NCI-H2081 treated with DMSO at 0.1 percent for 48 hours (cell line): ENCODE data around the gene SRGAP1.
A peak's percentile ranks its signal among the peaks of the same experiment; 100 is the strongest.
"Not testable (repeated sequence)": the region's sequence is repeated elsewhere in the genome, so short reads cannot be mapped to it uniquely, and the experiment has no call there.

Experiments used
- DNase-seq: peaks from one replicate; lab custom pipeline; 2025; lab: John Stamatoyannopoulos, UW

The SRGAP1 gene

DNA sequence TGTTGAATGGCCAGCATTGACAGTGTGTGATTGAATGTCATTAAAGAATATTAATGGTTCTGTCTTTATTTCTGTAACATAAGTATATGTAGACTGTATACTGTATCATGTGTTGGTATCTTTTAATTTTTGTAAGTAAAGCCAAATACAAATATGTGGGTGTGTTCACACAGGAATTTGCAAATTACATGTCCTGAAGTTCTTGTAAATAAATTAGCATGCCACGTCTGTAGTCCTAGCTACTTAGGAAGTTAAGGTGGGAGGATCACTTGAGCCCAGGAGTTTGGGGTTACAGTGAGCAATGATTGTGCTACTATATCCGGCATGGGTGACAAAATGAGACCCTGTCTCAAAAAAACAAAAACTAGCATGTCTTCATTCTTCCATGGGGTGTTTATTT is 278.5 kb downstream of the SRGAP1 start:
- DNase-seq = no peak

DNA sequence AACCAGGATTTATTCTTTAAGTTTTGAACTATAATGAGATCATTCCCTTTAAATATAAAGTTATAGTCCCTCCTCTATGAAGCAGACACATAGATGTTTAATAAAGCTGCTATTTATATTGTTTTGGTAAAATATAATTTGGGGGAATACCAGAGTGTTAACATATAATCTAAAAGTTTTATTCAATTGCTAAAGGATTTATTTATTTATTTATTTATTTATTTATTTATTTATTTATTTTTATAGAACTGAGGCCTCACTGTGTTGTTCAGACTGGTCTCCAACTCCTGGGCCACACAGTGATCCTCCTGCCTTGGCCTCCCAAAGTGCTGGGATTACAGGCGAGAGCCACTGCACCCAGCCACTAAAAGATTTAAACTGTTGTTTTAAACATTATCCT is 278.9 kb downstream of the SRGAP1 start:
- DNase-seq = no peak

DNA sequence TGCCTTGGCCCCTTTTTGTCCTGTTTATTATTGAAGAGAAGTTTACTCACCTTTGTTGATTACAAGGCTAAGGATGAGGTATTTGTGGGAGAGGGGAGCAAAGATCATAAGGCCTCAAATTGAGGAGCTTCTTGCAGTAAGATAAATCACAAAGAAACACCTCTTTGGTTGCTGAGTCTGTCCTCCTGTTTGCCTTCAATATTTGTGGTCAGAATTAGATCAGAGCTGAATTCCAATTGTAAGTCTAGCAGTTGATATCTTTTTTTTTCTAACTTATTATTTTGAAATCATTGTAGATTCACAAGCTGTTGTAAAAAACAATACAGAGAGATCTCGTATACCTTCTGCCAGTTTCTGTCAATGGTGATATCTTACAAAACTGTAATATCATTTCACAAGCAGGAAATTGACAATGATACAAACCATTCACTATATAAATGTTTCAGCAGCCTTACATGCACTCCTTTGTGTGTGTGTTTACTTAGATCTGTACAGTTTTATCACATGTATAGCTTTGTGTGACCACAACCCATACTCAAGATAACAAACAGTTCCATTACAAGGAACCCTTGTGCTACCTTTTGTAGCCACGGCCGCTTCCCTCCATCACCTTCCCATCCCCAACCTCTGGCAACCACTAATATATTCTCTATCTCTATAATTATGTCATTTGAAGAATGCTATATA is 280.2 kb downstream of the SRGAP1 start:
- DNase-seq = no peak

DNA sequence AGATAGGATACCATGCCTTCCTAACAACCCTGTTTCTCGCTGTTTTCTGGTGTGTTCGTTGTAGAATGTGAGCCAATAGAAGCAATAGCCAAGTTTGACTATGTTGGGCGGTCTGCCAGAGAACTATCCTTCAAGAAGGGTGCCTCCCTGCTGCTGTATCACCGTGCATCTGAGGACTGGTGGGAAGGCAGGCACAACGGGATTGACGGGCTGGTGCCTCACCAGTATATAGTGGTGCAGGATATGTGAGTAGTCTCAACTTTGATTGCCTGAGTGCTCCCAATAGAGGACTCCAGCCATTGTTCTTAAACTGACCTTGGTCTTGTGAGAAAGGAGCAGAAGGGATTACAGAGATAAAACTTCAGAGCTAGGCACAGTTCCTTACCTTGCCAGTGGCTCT is 281.4 kb downstream of the SRGAP1 start:
- DNase-seq = no peak

DNA sequence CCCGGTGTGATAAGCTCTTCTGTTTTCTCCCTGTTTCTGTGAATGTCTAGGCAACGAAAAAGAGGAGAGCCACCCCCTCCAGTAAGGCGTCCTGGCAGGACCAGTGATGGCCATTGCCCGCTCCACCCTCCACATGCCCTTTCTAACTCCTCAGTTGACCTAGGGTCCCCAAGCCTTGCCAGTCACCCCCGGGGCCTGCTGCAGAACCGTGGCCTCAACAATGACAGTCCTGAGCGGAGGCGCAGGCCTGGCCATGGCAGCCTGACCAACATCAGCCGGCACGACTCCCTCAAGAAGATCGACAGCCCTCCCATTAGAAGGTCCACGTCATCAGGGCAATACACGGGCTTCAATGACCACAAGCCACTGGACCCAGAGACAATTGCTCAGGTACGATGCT is 283.3 kb downstream of the SRGAP1 start:
- DNase-seq = no peak

DNA sequence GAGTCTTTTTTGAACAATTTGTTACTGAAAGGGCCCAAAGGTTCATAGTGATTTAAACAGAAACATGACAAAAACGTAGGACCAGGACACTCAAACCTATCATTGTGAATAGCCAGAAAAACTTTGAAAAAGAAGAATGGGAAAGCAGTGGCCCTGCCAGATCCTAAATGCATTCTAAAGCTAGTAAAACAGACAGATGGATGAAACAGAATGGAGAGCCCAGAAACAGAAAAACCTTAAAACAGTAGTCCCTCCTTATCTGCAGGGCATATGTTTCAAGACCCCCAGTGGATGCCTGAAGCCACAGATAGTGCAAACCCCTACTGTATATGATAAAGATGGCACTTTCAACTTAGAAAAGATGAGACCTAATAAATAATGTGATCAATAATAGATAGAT is 283.9 kb downstream of the SRGAP1 start:
- no peak for DNase-seq

DNA sequence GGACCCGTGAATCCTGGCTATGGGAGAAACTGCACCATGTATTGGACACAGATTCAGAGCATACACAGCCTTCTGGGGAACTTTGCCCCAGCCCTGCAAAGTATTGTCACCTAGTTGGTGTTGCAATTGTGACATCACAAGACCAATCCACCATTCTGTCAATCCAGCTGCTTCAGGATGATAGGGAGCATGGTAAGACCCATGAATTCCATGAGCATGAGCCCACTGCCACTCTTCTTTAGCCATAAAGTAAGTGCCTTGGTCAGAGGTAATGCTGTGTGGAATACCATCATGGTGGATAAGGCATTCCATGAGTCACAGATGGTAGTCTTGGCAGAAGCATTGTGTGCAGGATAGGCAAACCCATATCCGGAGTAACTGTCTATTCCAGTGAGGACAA is 286.0 kb downstream of the SRGAP1 start:
- DNase-seq = not testable (repeated sequence)

DNA sequence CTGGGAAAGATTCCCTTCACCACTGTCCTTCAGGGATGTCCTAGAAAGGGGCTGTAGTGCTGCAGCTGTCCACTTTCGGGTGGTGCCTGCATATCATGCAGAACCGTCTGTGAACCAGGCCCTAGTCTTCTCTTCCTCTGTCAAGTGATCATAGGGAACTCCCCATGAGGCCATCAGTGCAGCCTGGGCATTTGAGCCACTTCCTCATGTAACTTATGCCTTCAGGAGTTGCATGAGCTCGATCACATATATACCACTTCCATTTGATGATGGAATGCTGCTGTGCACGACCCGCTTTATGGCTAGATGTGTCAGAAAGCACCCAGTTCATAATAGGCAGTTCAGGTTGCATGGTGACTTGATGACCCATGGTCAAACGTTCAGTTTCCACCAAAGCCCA is 287.0 kb downstream of the SRGAP1 start:
- not testable (repeated sequence) for DNase-seq

DNA sequence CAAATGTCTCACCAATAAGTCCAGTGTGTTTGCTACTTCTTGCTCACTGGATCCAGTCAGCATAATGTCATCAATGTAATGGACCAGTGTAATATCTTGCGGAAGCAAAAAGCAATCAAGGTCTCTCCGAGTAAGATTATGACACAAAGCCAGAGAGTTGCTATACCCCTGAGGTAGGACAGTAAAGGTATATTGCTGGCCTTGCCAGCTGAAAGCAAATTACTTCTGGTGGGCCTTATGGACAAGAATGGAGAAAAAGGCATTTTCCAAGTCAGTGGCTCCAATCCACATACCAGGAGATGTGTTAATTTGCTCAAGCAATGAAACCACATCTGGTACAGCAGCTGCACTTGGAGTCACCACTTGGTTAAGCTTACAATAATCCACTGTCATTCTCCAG is 288.2 kb downstream of the SRGAP1 start:
- not testable (repeated sequence) for DNase-seq

DNA sequence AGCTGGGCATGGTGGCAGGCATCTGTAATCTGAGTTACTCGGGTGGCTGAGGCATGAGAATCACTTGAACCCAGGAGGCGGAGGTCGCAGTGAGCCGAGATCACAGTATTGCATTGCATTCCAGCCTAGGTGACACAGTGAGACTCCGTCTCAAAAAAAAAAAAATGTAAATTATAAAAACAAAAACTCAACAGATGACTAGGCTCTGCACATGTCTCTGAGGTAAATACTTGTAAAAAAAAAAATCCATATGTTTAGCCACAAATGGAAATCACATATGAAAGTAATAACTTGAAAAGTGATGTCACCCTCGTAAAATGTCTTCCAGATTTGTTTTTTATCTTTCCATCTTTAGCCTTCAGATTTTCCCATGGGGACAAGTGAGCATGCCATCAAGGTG is 292.6 kb downstream of the SRGAP1 start:
- no peak for DNase-seq

DNA sequence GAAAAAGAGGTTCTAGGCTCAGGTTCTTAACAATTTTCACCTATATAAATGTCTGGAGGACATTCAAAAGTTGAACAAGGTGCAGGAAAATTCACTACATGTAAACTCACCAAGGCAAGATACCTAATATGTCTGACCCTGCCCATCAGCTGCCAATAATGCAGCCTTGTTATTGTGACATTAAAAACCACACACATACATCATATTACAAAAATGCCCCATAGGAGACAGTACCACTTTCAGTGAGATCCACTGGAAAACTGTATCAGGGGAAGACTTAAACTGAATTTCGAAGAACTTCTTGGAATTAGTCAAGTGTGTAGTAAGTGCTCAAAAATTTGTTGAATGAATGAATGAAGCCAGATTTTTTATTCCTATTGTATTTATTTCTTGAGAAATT is 294.5 kb downstream of the SRGAP1 start:
- DNase-seq = no peak

DNA sequence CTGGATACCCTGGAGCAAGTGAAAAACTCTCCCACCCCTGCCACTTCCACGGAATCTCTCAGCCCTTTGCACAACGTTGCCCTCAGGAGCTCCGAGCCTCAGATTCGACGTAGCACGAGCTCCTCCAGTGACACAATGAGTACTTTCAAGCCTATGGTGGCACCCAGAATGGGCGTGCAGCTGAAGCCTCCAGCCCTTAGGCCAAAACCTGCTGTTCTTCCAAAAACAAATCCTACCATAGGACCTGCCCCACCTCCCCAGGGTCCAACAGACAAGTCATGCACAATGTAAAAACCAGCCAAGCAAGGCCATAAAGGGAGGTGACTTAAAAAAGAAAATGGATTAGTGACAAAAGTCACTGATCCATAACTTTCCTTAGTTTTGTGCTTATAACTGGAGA is 297.9 kb downstream of the SRGAP1 start:
- DNase-seq = no peak

DNA sequence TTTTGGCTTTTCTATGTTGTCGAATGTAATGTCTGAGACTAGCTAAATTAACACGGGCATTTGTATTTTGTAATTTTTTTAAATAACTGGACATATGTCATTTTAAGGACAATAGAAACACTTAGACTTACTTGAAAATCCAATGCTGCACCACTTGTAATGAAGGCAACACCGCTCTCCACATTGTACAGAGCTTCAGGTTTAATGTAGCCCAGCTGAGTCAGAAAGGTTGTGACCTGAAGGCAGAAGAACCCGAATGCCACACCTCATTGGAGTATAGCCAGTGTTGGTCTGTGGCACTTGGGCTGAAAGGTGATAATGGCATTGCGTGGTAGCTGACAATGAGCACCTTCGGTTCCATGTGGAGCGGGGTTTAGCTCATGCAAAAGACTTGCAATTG is 298.3 kb downstream of the SRGAP1 start:
- no peak for DNase-seq

DNA sequence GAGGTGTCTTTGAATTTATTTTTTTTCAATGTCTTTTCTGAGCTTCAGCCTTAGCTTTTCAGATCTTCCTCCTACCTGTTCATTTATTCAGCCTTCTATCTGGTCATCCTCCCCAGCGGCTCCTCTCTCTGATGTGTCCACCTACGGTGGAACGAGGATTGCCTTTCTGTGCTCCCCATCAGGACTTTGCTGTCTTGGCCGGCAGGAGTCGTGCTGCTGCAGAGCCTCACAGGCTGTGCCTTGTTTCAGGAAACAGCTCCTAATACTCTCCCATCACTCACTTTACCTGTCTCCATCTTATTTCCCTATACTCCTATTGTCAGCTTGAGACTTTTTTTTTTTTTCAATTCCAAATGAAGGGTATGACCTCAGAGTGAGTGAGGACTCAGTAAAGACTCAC is 300.7 kb downstream of the SRGAP1 start:
- no peak for DNase-seq

DNA sequence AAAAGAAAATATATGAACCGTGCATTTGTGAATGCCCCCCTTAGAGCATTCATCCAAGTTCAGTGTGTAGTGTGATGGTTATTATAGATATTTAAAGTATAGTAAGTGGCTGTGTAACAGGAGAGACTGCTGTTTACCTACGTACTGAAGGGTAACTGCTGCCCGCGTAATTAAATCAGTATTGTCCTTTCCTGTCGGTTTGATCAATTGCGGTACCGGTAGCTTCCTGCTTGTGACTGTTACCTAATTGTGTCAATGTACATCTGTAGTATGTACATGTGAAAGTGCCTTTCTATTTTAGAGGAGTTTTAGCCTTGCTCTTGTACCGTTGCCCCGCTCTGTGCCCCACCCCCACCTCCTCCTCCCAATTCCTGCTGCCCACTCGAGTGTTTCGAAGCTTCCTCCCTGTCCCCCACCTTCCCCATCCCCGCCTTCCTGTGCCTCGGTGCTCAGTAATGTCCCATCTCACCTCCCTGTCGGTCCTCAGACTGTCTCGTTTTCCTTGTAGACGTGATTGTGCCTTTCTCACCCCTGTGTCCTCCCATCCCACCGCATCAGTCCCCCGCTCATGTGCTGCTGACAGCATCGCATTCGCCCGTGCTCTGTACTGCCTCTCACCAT is 302.6 kb downstream of the SRGAP1 start:
- DNase-seq = no peak

DNA sequence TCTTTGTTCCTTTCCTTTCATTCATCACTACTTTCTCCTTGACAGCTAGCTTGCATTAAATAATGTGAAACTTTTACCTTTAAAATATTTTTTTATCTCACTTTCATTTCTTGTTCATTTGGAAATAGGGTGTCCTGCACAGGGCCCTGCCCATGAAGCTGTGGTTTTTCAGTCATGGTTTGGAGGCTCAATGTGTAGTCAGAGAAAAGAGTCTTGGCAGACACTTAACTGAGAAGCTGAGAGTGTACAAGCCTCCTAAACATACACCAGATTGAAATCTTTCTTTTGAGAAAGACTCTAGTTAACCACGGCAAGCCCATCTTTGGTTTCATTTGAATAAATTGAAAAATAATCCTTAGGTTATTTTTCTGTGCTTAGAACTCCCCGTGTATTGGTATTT is 303.4 kb downstream of the SRGAP1 start:
- DNase-seq = no peak

DNA sequence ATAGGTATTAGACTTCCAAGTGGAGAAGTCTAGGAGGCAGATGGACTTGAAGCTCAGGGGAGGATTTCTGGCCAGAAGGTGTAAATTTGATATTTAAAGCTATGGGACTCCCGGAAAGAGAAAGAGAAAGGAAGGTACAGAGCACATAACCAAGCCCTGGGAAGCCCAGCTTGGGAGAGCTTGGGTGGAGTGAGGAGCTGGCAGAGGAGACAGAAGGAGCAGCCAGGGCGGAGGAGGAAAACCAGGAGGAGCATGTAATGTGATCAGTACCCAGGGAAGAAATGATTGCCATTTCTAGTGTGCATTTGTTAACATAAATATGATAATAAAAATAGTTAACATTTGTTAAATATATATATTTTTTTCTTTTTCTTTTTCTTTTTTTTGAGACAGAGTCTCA is 310.2 kb downstream of the SRGAP1 start:
- no peak for DNase-seq

DNA sequence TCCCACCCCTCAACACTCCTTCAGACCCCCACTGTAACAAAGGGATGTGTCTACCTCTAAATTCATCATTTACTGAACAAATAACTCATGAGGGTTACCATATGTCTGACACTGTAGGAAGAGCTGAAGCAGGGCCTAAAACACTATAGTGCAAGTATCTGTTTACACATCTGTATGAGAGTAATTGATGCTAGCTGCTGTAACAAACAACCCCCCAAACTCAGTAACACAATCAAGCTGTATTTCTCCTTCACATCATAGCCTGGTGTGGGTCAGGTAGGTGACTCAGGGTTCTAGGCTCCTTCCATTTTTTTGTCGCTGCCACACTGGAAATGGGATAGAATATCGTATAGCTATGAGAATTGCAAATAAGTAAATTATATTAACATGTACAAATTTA is 312.6 kb downstream of the SRGAP1 start:
- no peak for DNase-seq

DNA sequence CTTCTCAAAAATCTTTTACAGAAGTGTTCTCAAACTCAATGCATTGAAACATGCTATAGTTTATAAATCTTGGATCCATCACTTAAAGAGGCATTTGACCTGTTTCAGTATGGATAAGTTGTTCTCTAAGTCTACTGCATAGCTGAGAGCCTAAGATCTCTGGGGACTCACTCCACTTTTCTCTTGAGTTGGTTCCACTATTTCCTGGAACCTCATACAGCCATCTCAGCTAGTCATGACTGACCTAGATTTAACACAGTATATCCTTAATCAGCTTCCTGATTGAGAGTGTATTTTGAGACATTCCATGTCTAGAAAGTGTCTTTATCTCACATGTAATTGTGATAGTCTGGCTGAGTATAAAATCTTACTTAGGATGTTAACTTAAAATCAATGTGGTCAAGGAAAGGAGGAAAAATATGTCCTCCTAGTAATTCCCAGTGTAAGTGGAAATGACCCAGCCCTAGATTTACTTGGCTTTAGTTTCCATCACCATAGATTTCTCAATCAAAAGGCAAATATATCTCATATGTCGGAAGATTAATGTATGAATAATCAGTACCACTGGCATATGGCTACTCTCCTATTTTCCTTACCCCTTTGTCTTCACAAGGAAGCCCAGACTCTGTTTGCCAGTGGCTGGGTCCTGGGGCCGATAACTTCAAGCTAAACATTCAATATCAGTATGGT is 315.7 kb downstream of the SRGAP1 start:
- no peak for DNase-seq

DNA sequence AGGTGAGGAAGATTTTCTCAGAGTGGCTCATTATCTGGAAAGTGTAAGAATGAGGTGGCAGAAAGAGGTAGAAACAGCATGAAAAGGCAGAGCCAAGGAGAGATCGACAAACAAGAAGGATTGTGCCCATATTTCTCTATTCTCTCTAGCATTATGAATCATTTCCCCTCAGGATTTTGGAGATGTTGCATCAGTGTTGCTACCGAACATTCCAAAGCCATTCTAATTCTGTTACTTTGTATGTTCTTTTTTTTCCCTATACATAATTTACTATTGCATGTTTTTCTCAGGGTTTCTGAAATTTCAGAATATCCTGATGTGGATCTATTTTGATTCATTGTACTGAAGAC is 316.2 kb downstream of the SRGAP1 start:
- DNase-seq = no peak

DNA sequence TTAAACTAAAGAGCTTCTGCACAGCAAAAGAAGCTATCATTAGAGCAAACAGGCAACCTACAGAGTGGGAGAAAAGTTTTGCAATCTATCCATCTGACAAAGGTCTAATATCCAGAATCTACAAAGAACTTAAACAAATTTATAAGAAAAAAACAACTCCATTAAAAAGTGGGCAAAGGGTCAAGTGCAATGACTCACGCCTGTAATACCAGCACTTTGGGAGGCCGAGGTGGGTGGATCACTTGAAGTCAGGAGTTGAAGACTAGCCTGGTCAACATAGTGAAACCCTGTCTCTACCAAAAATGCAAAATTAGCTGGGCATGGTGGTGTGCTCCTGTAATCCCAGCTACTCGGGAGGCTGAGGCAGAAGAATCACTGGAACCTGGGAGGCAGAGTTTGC is 322.1 kb downstream of the SRGAP1 start:
- DNase-seq = not testable (repeated sequence)

DNA sequence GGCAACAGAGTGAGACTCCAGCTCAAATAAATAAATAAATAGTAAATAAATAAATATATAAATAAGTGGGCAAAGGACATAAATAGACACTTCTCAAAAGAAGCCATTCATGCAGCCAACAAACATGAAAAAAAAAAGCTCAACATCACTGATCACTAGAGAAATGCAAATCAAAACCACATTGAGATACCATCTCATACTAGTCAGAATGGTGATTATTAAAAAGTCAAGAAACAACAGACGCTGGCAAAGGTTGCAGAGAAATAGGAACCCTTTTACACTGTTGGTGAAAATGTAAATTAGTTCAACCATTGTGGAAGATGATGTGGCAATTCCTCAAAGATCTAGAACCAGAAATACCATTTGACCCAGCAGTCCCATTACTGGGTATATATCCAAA is 322.5 kb downstream of the SRGAP1 start:
- not testable (repeated sequence) for DNase-seq

DNA sequence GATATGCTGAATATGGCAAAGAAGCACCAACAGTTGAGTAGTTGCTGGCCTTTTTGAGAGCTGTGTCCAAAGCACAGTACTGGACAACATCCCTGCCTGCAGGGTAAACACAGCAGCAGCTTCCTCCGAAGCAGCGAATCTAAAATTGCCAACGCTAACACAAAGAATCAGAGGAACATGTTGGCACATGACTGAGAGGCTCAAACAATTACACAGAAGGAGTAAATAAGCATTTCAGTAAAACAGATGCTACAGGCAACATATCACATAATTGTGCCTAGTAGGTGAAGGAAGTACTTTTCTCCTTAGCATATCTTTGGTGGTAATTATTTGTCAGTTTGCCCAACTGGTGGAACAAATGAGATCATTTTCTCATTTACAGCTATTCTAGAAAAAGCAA is 325.5 kb downstream of the SRGAP1 start:
- peak; percentile 35 for DNase-seq

DNA sequence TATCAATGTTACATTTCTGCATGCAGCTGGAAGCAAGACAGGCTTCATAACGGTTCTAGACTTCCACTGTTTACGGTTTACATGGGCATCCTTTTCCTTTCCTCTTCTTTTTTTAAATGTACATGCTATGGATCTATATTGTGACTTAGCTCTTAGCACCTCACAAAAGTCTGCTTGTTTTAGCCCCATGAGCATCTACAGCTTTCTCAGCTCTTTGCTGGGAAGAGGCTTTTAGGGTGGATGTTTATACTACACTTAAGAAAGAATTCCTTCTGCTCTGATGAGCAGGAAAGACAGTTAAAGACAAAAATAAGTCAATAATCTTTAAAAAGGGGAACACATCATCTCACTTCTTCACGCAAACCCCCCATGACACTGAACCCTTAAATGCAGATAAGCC is 326.2 kb downstream of the SRGAP1 start:
- no peak for DNase-seq
